Hematopoietic multipotent progenitor cell treated with erythropoietin and hydrocortisone succinate and interleukin-3 and kit ligand, for 6 days (in vitro differentiated cells): ENCODE measurements around the gene R3HDM1.
"Not testable (repeated sequence)": the region's sequence is repeated elsewhere in the genome, so short reads cannot be mapped to it uniquely, and the experiment has no call there.

Experiments
- DNase-seq: peaks from one replicate; pipeline ENCODE4 v3.0.0-alpha.2; 2015

Gene R3HDM1

GRCh38 chr2:135581282-135581681, 50.0 kb downstream of the R3HDM1 start:
- DNase-seq, result no peak

GRCh38 chr2:135582383-135582782, 51.1 kb downstream of the R3HDM1 start:
- DNase-seq, result no peak

GRCh38 chr2:135585586-135585985, 54.3 kb downstream of the R3HDM1 start:
- peak; percentile 27 for DNase-seq

- no peak for DNase-seq
These were observed 54.9 kb downstream of the R3HDM1 start for GRCh38 chr2:135586148-135586547.

GRCh38 chr2:135587958-135588357, 56.7 kb downstream of the R3HDM1 start:
- no peak for DNase-seq

GRCh38 chr2:135590619-135591260, 59.5 kb downstream of the R3HDM1 start:
- DNase-seq, result no peak

GRCh38 chr2:135600915-135601314, 69.6 kb downstream of the R3HDM1 start:
- DNase-seq, result peak; percentile 30

- no peak for DNase-seq
These were observed 72.3 kb downstream of the R3HDM1 start for GRCh38 chr2:135603543-135603942.

GRCh38 chr2:135607561-135607960, 76.3 kb downstream of the R3HDM1 start:
- no peak for DNase-seq

GRCh38 chr2:135612319-135612718, 81.0 kb downstream of the R3HDM1 start:
- DNase-seq, result no peak

GRCh38 chr2:135615404-135615803, 84.1 kb downstream of the R3HDM1 start:
- no peak for DNase-seq

- DNase-seq, result no peak
These were observed 86.3 kb downstream of the R3HDM1 start for GRCh38 chr2:135617501-135618015.

- no peak for DNase-seq
These were observed 88.9 kb downstream of the R3HDM1 start for GRCh38 chr2:135620198-135620597.

GRCh38 chr2:135629520-135629919, 98.2 kb downstream of the R3HDM1 start:
- DNase-seq, result no peak

- DNase-seq, result not testable (repeated sequence)
These were observed 98.8 kb downstream of the R3HDM1 start for GRCh38 chr2:135630034-135630433.

GRCh38 chr2:135630488-135630887, 99.2 kb downstream of the R3HDM1 start:
- DNase-seq, result no peak

- no peak for DNase-seq
These were observed 102.3 kb downstream of the R3HDM1 start for GRCh38 chr2:135633582-135633981.

- DNase-seq, result no peak
These were observed 104.0 kb downstream of the R3HDM1 start for GRCh38 chr2:135635212-135635835.

GRCh38 chr2:135636982-135637381, 105.7 kb downstream of the R3HDM1 start:
- DNase-seq, result no peak

- DNase-seq, result no peak
These were observed 106.3 kb downstream of the R3HDM1 start for GRCh38 chr2:135637456-135638087.

GRCh38 chr2:135638825-135639224, 107.5 kb downstream of the R3HDM1 start:
- no peak for DNase-seq

- no peak for DNase-seq
These were observed 110.1 kb downstream of the R3HDM1 start for GRCh38 chr2:135641156-135642068.
